Colon (tissue), 2 donors: ENCODE measurements around the gene MTA2.
"Not testable (repeated sequence)": the region's sequence is repeated elsewhere in the genome, so short reads cannot be mapped to it uniquely, and the experiment has no call there.

Experiments used
- FAIRE-seq: peaks from 2 replicates; lab custom pipeline; 2012; peaks lifted over from hg19 to GRCh38; lab: Jason Lieb, UNC
- donor health status: control.
- donor health status: control.

The MTA2 gene

DNA sequence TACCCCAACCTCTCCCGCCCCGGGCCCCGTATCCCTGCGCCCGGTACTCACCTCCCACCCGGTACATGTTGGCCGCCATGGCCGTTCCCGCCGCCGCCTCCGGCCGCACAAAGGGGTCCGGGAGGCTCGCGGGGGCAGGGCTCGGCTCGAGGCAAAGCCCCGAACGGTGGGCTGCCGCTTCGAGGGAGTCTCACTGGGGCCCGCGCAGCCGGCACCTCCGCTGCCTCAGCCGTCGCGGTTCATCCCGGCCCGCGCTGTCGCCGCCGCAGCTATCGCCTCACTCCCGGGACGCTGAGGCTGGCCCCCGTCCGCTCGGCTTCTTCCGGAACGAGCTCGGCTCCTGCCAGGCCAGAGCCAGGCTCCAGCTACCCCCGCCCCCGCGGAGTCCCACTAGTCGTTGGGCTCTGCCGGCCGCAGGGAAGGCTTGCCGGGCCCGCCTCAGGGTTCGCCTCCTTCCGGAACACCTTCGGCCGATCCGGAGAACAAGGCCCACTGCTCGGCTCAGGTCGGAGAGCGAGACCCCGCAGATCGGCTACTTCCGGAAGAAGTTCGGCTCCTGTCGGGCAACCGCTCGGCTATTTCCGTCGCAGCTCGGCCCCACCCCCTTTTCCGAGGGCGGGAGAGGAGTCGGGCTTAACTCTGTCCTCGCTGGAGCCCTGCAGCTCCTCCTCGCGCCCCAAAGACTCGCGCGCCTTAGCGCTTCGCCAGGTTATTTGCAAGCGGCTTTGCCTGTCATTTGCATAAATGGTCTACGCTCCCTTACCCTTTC, at the start of gene MTA2:
Gene MTA2 (minus strand): TSS at position 494 of the 769 bp plus-strand sequence. CDS start 415 bp downstream, at position 79.
- FAIRE-seq = peak; percentile 62

- not testable (repeated sequence) for FAIRE-seq
These were observed 48.6 kb upstream of the MTA2 start for GRCh38 chr11:62650283-62650682.

DNA sequence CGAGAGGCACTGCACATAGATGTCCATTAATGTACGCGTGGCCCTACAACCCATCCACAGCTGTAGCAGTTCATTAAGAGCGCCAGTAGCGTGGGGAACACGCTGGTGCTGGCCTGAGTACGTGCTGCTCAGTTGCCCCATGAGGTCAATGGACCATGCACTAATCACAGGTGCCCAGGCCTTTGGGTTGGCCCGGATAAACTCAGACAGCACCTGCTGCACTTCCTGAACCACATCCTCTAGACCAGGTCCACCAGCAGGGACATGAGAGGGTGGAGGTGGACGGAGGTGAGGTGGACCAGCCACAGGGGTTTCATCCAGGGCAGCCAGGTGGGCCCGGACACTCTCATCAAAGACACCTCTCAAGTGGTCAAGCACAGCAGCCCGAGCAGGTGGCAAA, 47.8 kb upstream of the MTA2 start:
- no peak for FAIRE-seq

DNA sequence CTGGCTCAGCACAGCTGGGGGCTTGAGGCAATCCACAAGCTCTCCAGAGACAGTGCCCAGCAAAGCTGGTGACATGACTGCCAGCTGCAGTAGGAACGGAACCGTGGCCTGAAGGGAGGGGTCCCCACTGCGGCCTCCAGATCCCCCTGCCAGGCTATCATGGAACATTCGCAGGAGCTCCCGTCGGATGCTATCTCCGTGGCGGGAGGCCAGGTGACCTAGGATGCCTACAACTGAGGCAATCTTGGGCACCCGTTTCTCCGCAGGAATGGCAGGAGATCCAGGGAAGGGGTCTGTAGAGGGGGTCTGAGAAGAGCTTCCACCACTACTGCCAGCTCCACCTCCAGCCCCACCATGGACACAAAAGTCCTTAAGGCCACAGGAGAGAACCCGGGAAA, 47.3 kb upstream of the MTA2 start:
- no peak for FAIRE-seq

- FAIRE-seq = no peak
These were observed 46.7 kb upstream of the MTA2 start for GRCh38 chr11:62648185-62648966.

DNA sequence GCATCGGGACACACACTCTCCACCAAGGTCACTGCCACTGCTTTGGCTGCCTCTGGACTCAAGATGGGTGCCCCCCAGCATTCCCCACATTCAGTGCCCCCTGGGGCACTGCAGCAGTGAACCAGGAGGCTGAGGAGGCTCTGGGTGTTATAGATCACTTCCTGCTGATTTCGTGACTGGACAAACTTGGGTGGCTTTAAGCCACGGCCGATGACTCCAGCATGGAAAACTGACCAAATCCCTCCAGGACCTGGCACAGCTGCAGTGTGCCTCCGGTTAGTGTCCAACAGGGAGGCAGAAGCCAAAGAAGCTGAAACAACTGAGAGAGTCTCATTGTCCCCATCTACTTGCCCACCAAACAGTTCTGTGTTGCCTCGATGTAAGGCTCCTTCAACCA, 45.9 kb upstream of the MTA2 start:
- no peak for FAIRE-seq

GRCh38 chr11:62646825-62647608, 45.4 kb upstream of the MTA2 start:
- FAIRE-seq = no peak

- peak; percentile 14 for FAIRE-seq
These were observed 44.5 kb upstream of the MTA2 start, which contains the start of gene GANAB for GRCh38 chr11:62645946-62646824. GANAB (minus strand) TSS chr11:62646613; CDS start chr11:62646599, 14 bp downstream.

DNA sequence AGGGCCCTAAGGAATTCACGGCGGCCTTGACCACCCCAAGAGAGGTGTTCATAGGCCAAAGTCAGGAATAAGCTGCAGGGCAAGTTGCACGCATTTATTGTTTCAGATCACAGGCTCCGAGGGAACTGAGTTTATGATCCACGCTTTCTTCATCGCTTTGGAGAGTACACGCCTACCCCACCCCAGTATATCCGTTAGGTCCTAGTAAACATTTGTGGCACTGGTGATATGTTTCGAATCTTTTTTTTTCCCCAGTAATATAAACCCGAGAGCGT, 43.9 kb upstream of the MTA2 start:
- no peak for FAIRE-seq

DNA sequence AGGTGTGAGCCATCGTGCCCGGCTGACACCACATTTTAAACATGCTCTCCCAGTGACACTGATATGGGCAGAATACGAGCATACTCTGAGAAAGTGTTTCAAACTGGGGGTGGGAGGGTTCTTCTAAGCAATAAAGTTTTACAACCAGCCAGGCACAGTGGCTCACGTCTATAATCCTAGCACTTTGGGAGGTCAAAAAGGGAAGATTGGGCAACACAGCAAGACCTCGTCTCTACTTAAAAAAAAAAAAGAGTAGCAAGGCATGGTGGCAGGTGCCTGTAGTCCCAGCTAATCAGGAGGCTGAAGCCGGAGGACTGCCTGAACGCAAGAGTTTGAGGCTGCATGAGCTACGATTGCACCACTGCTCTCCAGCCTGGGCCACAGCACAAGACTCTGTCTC, 42.6 kb upstream of the MTA2 start:
- no peak for FAIRE-seq

- no peak for FAIRE-seq
These were observed 30.8 kb upstream of the MTA2 start for GRCh38 chr11:62632492-62632891.

- no peak for FAIRE-seq
These were observed 26.0 kb upstream of the MTA2 start for GRCh38 chr11:62627713-62628112.

DNA sequence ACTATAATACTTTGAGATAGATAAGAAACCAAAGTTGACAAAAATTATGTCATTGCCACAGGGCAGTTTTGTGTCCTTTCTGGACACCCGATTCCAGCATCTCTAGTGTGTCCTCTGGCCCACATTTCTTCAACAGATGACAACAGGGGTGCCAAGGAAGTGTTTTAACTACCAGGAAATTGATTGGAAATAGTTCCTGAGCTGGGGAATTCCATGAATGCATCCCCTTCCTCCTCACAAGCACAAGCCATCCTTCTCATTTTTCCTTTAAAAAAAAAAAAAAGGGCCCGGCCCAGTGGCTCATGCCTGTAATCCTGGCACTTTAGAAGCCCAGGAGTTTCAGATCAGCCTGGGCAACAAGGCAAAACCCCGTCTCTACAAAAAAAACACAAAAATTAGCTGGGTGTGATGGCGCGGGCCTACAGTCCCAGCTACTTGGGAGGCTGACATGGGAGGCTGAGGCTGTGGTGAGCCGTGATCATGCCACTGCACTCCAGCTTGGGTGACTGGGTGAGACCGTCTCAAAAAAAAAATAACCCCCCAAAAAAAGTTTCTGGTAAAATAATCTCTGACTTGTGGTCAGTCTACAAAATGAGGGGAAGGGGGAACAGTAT, 20.9 kb upstream of the MTA2 start:
- FAIRE-seq = no peak

DNA sequence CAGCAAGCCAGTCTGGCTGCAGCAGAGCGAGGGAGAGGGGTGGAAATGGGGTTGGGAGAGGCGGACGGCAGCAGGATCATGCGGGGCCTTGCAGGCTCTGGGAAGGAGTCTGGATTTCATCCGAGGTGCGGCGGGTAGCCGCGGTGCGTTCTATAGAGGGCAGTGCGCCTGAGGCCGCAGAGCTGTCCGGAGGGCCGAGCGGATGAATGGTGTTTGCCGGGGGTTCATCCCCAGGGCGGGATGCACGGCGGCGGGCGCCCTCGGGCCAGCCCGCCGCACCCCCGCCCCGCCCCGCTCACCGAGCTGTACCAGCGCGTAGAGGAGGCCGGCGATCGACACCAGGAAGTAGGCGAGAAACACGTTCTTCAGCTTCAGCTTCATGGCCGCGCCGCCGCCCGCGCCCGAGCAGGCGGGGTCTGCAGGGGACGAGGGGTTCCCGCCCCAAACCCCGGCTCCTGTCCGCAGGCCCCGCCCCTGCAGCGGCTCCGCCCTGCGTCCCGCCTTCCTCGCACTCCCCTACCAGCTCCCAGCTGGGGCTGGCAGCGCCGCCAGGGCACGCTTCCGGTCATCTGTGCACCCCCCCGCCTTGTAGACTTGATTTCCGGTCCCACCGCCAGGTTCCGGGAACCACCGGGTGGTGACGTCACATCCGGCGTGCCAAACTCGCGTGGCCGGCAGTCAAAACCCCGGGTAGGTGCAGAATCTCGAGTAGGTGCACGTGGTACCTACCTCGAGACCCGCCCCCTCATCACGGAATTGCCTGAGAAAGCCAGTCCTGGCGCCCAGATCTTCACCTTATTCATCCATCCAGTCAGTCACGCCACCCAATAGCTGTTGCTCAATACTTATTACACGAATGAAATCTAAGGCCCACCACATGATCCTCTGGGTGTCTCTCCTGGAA, 20.2 kb upstream of the MTA2 start, which contains the start of gene B3GAT3:
Gene B3GAT3 (minus strand): TSS at position 420 of the 904 bp plus-strand sequence. CDS start 39 bp downstream, at position 381.
- FAIRE-seq = no peak

GRCh38 chr11:62621027-62621566, 19.4 kb upstream of the MTA2 start:
- FAIRE-seq = no peak

DNA sequence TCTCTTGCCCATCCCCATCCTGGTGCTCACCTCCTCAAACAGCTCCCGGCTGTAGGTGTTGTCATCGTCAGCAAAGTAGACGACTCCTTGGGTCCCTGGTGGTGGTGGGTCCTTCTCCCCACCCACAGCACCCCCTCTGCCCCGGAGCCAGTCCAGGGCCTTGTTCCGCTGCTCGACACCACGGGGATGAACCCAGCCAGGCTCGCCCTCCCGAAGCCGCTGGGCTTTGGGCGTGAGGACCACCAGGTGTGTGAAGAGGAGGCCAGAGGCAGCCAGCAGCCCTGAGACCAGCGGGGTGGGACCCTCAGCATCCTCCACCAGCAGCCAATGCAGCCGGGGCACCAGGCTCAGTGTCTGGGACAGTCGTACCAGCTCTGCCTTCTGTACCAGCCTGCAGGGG, 15.3 kb upstream of the MTA2 start:
- not testable (repeated sequence) for FAIRE-seq

- no peak for FAIRE-seq
These were observed 13.9 kb upstream of the MTA2 start for GRCh38 chr11:62615521-62615920.

DNA sequence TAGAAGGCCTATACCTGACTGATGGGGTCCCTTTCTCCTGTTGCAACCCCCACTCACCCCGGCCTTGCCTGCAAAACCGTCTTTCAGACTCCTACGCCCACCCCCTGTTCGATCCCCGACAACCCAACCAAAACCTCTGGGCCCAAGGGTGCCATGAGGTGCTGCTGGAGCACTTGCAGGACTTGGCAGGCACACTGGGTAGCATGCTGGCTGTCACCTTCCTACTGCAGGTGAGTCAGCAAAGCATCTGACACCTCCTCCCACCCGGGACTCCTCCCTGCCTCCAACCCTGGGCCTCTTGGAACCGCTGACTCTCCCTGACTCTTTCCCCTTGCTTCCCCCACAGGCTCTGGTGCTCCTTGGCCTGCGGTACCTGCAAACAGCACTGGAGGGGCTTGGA, 12.6 kb upstream of the MTA2 start:
- FAIRE-seq = no peak

DNA sequence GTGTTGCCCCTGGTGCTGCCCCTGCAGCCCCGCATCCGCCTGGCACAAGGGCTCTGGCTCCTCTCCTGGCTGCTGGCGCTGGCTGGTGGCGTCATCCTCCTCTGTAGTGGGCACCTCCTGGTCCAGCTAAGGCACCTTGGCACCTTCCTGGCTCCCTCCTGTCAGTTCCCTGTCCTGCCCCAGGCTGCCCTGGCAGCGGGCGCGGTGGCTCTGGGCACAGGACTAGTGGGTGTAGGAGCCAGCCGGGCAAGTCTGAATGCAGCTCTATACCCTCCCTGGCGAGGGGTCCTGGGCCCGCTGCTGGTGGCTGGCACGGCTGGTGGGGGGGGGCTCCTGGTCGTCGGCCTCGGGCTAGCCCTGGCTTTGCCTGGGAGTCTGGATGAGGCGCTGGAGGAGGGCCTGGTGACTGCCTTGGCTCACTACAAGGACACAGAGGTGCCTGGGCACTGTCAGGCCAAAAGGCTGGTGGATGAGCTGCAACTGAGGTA, 11.7 kb upstream of the MTA2 start:
- no peak for FAIRE-seq
